Measurements from ENCODE around the gene AMBRA1.

DNA sequence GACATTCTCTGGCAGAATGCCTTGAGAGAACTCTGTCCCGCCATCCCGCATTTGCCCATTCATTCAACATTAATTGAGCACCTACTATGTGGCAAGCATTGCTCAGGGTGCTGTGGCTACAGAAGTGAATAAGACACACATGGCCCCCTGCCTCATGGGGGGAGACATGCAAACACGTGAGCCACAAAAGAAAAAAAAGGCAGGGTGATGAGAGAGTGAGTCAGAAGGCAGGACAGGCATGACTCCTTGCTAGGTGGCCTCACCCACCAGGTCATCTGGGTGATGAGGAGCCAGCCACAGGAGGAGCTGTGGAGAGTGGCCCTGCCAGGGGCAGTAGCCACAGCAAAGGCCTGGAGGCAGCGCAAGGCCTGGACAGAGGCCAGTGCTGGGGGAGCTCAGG, 207.1 kb downstream of the AMBRA1 start:
- TF ChIP-seq CTCF (IDR thresholded peaks at IDR 0.05) (no peak), POLR2A (IDR thresholded peaks at IDR 0.05; ENCODE audit: low read length) (no peak), SREBF2 (IDR thresholded peaks at IDR 0.05) (no peak), EP300 (IDR thresholded peaks at IDR 0.05) (no peak), GATA3 (IDR thresholded peaks at IDR 0.05; ENCODE audit: borderline replicate concordance) (no peak), ZNF302 (CRISPR knock-in tag; IDR thresholded peaks at IDR 0.05) (no peak), MAZ (IDR thresholded peaks at IDR 0.05; ENCODE audit: borderline replicate concordance, low read depth, low read length) (no peak), RFX5 (IDR thresholded peaks at IDR 0.05) (no peak), TP53 (CRISPR knock-in tag; IDR thresholded peaks at IDR 0.05) (no peak), RCOR1 (IDR thresholded peaks at IDR 0.05; ENCODE audit: low read depth, low read length) (no peak)

Data from A549 (cell line).